ENCODE data around the gene MUC21. TPM values are rescaled to one million over a fixed set of nuclear protein-coding genes. Genes with fewer than 3 reads are reported as not detected.
"Not testable (repeated sequence)": the region's sequence is repeated elsewhere in the genome, so short reads cannot be mapped to it uniquely, and the experiment has no call there.

MUC21 gene
- total and polyA plus RNA-seq, 5 experiments from 2014 or later = not detected

GRCh38 chr6:31020057-31020456, 36.5 kb downstream of the MUC21 start:
- H3K27me3 Mint-ChIP-seq = peaks cover 0 to 14% (median 6%) of the 10 kb centered on the region in 5 donors

GRCh38 chr6:31020631-31021255, 37.2 kb downstream of the MUC21 start:
- H3K36me3 Mint-ChIP-seq, POLR2A ChIA-PET, ATAC-seq, H3K4me1 Mint-ChIP-seq, H3K9me3 Mint-ChIP-seq, H3K4me3 Mint-ChIP-seq, H3K27ac Mint-ChIP-seq, DNase-seq: not testable (repeated sequence)
- peaks cover 2 to 13% (median 7%) of the 10 kb centered on the region in 5 donors for H3K27me3 Mint-ChIP-seq

More at GRCh38 chr6:31020057-31020456, 36.5 kb downstream of the MUC21 start:
- no peak for ATAC-seq
- Mint-ChIP-seq H3K27ac (no peak overlapping the region), H3K9me3 (peaks cover 0 to 9% (median 0%) of the 10 kb centered on the region in 9 donors), H3K36me3 (peaks cover 0 to 5% (median 2%) of the 10 kb centered on the region in 3 donors), H3K4me1 (no peaks in the 10 kb centered on the region), H3K4me3 (no peak overlapping the region)
- POLR2A ChIA-PET = no interaction called here
- no peak for DNase-seq

GRCh38 chr6:31021705-31022531, 38.4 kb downstream of the MUC21 start:
- not testable (repeated sequence) for H3K9me3 Mint-ChIP-seq, H3K4me1 Mint-ChIP-seq, ATAC-seq, H3K27ac Mint-ChIP-seq, H3K36me3 Mint-ChIP-seq, DNase-seq, H3K4me3 Mint-ChIP-seq
- POLR2A ChIA-PET = interaction anchor here (0.5 kb wide), 1 partner anchor 30 kb away, joined by 3 read pairs; no protein-coding TSS in a partner anchor
- peaks cover 3 to 14% (median 8%) of the 10 kb centered on the region in 5 donors for H3K27me3 Mint-ChIP-seq

GRCh38 chr6:31025595-31025994, 42.1 kb downstream of the MUC21 start:
- Mint-ChIP-seq H3K4me3 (no peak overlapping the region), H3K36me3 (no peaks in the 10 kb centered on the region), H3K4me1 (peaks cover 0 to 4% (median 0%) of the 10 kb centered on the region in 4 donors), H3K27me3 (peaks cover 4 to 39% (median 15%) of the 10 kb centered on the region in 5 donors), H3K27ac (no peak overlapping the region), H3K9me3 (no peaks in the 10 kb centered on the region)
- ATAC-seq (no peak), DNase-seq (no peak)
- POLR2A ChIA-PET = no interaction called here

- H3K4me1 Mint-ChIP-seq = peaks cover 0 to 5% (median 0%) of the 10 kb centered on the region in 4 donors
- ATAC-seq (no peak), DNase-seq (no peak)
- H3K27me3 Mint-ChIP-seq = peaks cover 2 to 57% (median 28%) of the 10 kb centered on the region in 5 donors
- no peaks in the 10 kb centered on the region for H3K36me3 Mint-ChIP-seq
- H3K9me3 Mint-ChIP-seq = no peaks in the 10 kb centered on the region
- POLR2A ChIA-PET = no interaction called here
- H3K4me3 Mint-ChIP-seq = no peak overlapping the region
- H3K27ac Mint-ChIP-seq = peak overlapping the region in 1 of 10 donors; percentile 19
Observed at GRCh38 chr6:31031095-31031494, 47.6 kb downstream of the MUC21 start.

- Mint-ChIP-seq H3K9me3 (no peaks in the 10 kb centered on the region), H3K4me1 (peaks cover 0 to 3% (median 0%) of the 10 kb centered on the region in 4 donors), H3K27me3 (peaks cover 6 to 49% (median 29%) of the 10 kb centered on the region in 5 donors), H3K36me3 (no peaks in the 10 kb centered on the region), H3K27ac (no peak overlapping the region), H3K4me3 (no peak overlapping the region)
- ATAC-seq = no peak
- no peak for DNase-seq
- POLR2A ChIA-PET = no interaction called here
Observed at GRCh38 chr6:31033075-31033474, 49.6 kb downstream of the MUC21 start.

- Mint-ChIP-seq H3K9me3 (no peaks in the 10 kb centered on the region), H3K27ac (peak overlapping the region in 1 of 10 donors; percentile 25), H3K36me3 (no peaks in the 10 kb centered on the region), H3K27me3 (peaks cover 11 to 20% (median 20%) of the 10 kb centered on the region in 5 donors), H3K4me1 (no peaks in the 10 kb centered on the region), H3K4me3 (no peak overlapping the region)
- POLR2A ChIA-PET = no interaction called here
- ATAC-seq = no peak
- no peak for DNase-seq
Observed at GRCh38 chr6:31035862-31036497, 52.5 kb downstream of the MUC21 start.

GRCh38 chr6:31037169-31037568, 53.7 kb downstream of the MUC21 start:
- Mint-ChIP-seq H3K36me3 (no peaks in the 10 kb centered on the region), H3K9me3 (no peaks in the 10 kb centered on the region), H3K4me3 (no peak overlapping the region), H3K27me3 (peaks cover 8 to 15% (median 10%) of the 10 kb centered on the region in 5 donors), H3K27ac (no peak overlapping the region), H3K4me1 (no peaks in the 10 kb centered on the region)
- POLR2A ChIA-PET = no interaction called here
- ATAC-seq (no peak), DNase-seq (no peak)

- ATAC-seq = no peak
- POLR2A ChIA-PET = no interaction called here
Observed at GRCh38 chr6:31037682-31038081, 54.2 kb downstream of the MUC21 start.

GRCh38 chr6:31038559-31038958, 55.0 kb downstream of the MUC21 start:
- H3K36me3 Mint-ChIP-seq = no peaks in the 10 kb centered on the region
- no peak for DNase-seq
- H3K4me1 Mint-ChIP-seq = peaks cover 0 to 7% (median under 1%) of the 10 kb centered on the region in 4 donors
- POLR2A ChIA-PET = interaction anchor here (0.9 kb wide), 1 partner anchor 156 kb away, joined by 4 read pairs; no protein-coding TSS in a partner anchor
- no peak overlapping the region for H3K4me3 Mint-ChIP-seq
- H3K27ac Mint-ChIP-seq = no peak overlapping the region
- H3K9me3 Mint-ChIP-seq = no peaks in the 10 kb centered on the region
- peaks cover 0 to 13% (median 9%) of the 10 kb centered on the region in 5 donors for H3K27me3 Mint-ChIP-seq
- no peak for ATAC-seq

More at GRCh38 chr6:31037682-31038081, 54.2 kb downstream of the MUC21 start:
- no peak for DNase-seq
- Mint-ChIP-seq H3K4me1 (peaks cover 0 to 1% (median 0%) of the 10 kb centered on the region in 4 donors), H3K4me3 (no peak overlapping the region), H3K9me3 (no peaks in the 10 kb centered on the region), H3K36me3 (no peaks in the 10 kb centered on the region), H3K27me3 (peaks cover 3 to 13% (median 9%) of the 10 kb centered on the region in 5 donors), H3K27ac (no peak overlapping the region)

All from naive thymus-derived CD8-positive, alpha-beta T cell (primary cell).